NCI-H82 treated with DMSO at 0.1 percent for 48 hours (cell line): Measurements from ENCODE around the gene FAM124B.
"Not testable (repeated sequence)": the region's sequence is repeated elsewhere in the genome, so short reads cannot be mapped to it uniquely, and the experiment has no call there.

Experiments used
- DNase-seq: peaks from one replicate; lab custom pipeline; 2025; ENCODE audit not compliant: unreplicated experiment; lab: John Stamatoyannopoulos, UW

The FAM124B gene

DNA sequence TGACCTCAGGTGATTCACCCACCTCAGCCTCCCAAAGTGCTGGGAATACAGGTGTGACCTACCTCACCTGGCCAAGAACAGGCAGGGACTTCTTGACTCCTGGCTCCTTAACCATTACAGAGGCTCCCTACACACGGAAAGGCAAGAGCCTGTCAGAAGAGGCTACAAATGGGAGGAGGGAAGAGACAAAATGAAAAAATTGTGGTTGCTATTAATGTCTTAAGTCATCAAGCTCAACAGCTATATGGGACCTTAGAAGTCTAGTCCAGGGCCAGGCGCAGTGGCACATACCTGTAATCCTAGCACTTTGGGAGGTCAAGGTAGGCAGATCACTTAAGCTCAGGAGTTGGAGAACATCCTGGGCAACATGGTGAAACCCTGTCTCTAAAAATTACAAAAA lies 11.5 kb upstream of the FAM124B start:
- DNase-seq = no peak

DNA sequence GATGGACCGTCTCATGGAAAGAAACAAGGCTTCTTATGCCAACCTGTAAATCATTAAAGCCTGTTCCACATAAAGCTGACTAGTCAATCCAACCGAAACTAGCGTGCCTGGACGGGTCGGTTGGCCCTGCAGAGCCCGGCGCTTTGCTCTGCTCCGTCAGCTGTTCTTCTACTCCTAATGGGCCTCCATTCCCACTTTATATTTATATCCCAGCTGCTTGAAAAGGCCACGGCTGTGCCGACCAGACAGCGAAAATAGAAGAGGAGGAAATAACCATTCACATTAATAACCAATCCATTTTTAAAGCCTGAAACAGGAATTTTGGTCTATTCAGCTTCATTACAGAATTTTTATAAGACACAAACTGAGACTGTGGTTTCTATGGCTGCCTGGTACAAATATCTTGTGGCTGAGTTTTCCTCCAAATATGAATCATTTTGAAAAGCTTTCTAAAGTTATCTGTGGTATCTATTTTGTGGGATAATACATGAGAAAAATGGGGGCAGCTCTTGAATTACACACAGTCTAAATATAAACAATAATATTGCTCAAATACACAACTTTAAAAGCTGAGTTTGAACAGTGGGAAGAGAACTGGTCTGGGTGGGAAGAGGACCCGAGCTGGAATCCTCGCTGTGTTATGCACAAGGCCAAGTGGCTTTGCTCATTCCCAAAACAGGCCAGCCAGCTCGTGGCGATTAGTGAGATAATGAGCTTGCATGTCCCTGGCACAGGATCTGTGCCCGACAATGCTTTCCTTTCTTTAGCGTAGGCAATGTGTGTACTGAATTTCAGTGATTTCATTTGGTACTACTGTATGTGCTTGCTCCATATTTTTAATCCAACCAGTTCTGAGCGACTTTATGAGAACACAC lies 10.5 kb upstream of the FAM124B start:
- DNase-seq = peak; percentile 17

DNA sequence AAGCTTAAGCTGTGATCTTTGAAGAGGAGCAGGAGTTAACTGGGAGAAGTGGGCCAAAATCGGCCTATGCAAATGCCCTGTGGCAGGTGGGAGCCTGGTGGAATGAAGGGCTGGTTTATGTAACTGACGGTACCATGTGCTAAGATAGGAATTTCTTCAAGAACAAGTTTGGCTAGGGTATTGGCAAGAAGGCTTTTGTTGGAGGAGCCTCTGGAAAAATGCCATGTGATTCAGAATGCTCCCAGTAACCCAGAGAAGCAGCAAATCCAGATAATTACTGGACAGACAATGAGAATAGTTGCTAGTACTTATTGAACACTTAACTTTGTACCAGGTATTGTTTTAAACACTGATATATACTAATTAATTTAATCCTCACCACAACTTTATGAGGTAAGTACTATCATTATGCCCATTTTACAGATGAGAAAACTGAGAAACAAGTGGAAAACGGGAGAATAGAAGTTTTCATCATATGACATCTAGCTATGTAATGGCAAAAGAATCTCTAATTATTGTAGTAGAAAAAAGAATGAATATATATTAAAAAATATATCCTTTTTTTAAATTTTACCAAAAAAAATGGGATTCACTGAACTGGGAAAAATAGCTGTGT lies 9.1 kb upstream of the FAM124B start:
- DNase-seq = no peak

DNA sequence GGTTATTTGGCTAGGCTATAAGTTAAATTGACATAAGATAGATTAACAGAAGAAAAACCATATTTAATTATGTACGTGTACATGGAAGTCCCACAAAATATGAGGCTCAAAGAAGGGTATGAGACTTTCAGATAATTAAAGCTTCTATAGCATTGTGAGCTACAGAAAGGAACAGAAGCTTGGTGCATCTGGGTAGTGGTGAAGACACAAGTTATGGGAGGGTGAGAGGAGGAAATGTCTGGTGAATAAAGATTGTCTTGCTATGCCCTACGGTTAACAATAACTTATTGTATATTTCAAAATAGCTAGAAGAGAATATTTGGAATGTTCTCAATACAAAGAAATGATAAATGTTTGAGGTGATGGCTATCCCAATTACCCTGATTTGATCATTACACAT lies 6.8 kb upstream of the FAM124B start:
- DNase-seq = no peak

- no peak for DNase-seq
Measured at GRCh38 chr2:224407241-224407701, 5.4 kb upstream of the FAM124B start.

DNA sequence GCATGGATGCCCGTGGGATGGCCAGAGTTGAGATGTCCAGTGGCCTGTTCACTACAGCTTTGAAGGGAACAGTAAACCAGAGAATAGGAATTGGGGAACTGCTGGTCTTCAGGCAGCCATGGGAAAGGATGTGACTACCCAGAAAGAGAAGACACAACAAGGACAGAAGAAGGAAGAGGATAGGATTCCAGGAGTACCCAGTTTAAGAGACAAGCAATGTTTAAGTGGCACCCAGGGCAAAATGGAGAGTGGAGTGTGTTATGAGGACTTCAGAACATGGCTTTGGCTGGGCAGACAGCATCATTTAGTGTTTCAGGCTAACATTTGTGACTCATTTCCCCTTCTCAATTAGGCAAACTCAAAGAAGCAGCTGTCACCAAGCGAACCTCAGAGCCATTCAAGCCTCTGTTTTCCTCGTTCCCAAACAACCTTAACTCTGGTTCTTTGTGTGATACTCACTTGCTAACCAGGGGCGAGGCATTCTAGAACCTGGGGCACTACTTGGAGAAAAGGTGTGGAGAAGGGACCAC lies 4.0 kb upstream of the FAM124B start:
- no peak for DNase-seq

GRCh38 chr2:224405412-224405811 lies 3.5 kb upstream of the FAM124B start:
- no peak for DNase-seq

DNA sequence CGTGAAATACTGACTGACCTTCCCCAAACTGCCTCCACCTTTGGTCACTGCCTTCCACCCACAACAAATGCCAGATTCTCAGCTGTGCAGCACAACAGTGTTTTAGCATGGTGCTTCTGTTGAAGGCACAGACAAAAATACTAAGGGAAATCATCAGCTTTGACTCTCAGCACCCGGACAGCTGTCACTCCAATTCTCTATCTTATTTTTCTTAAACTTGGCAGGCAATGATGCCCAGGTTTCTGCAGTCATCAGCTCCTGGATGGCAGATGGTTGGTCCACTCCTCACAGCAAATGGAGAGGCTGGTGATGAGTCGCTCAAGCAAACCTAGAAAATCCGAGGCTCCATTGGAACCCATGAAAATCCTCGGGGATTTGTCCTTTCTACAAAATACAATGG lies 2.9 kb upstream of the FAM124B start:
- no peak for DNase-seq

GRCh38 chr2:224403657-224404056 lies 1.8 kb upstream of the FAM124B start:
- DNase-seq = no peak

GRCh38 chr2:224400886-224401632 lies 848 bp downstream of the FAM124B start:
- no peak for DNase-seq

DNA sequence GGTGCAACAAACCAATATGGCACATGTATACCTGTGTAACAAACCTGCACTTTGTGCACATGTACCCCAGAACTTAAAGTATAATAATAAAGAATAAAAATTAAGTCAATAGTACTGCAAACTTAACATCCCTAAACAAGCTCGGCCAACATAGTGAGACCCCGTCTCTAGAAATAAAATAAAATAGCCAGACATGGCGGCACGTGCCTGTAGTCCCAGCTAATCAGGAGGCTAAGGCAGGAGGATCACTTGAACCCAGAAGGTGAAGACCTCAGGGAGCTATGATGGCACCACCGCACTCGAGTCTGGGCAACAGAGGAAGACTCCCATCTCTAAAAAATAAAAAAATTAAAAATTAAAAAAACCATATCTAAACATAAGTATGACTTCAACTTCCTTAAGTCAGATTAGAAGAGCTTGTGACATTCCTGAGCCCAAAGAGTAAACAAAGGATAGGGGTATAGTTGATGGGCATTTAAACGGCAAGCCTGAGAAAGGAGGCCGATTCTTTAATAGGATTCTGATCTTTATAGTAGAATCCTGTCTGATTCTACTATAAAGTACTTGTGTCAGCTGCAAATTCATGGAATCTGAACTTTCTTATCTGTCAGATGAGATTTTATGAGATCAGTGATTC lies 1.6 kb downstream of the FAM124B start:
- no peak for DNase-seq

GRCh38 chr2:224398289-224398688 lies 3.6 kb downstream of the FAM124B start:
- DNase-seq = no peak

DNA sequence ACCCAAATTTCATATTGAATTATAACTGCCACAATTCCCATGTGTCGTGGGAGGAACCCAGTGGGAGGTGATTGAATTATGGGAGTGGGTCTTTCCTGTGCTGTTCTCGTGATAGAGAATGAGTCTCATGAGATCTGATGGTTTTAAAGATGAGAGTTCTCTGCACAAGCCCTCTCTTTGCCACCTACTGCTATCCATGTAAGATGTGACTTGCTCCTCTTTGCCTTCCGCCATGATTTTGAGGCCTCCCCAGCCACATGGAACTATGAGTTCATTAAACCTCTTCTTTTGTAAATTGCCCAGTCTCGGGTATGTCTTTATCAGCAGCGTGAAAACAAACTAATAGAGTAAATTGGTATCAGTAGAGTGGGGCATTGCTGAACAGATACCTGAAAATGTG lies 4.8 kb downstream of the FAM124B start:
- DNase-seq = not testable (repeated sequence)

- no peak for DNase-seq
Measured at GRCh38 chr2:224395620-224396390, 6.1 kb downstream of the FAM124B start.

- DNase-seq = no peak
Measured at GRCh38 chr2:224393157-224393872, 8.6 kb downstream of the FAM124B start.

DNA sequence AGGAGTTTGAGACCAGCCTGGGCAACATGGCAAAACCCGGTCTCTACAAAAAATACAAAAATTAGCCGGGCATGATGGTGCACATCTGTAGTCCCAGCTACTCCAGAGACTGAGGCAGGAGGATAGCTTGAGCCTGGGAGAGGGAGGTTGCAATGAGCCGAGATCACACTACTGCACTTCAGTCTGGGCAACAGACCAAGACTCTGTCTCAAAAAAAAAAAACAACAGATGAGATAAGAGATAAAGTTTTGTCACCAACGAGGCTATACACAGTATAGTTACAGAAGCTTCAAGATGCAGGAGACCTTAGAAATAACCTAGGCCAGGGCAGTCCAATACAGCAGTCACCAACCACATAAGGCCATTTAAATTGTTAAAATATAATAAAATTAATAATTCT lies 9.4 kb downstream of the FAM124B start:
- no peak for DNase-seq

DNA sequence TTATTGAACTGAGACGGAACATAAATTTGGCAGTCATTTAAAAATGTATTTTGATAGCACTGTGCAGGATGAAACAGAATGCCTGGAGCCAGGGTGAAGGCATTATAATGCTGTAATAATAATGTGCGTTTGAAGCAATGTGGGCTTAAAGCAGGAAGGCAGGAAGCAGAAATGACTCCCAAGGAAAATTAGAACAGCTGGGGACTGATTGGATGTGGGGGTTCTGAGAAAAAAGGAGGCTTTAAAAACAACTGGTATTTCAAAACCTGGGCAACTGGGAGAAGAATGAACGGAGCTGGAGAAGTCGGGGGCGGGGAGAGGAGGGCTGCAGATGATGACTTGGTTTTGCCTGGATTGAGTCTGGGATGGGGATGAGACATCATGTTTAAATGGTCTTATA lies 12.6 kb downstream of the FAM124B start:
- DNase-seq = no peak

DNA sequence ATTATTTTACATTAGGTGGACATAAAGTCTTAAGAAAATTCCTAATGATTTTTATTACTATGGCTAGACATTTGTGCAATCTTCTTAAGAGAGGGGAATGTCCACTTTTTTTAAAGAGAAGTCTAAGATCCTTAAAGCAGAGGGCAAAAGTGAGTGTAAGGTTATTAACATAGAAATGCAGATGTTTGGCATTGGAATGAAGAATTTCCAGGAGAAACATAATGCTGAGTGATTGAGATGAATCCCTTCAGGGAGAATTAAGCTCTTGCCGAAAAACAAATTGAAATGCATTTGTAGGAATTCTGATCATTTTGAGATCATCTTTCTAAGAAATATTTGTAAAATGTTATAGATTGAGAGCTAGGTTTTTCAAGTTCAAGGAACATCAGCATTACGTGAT lies 15.0 kb downstream of the FAM124B start:
- no peak for DNase-seq

GRCh38 chr2:224382973-224383555 lies 18.8 kb downstream of the FAM124B start:
- DNase-seq = no peak
